IPS-18c (cell line): ENCODE results near the gene KCNK16.

Experiments used
- H3K4me3 ChIP-seq: 2 replicates; pipeline ENCODE4 v1.7.0; 2013; ENCODE audit warnings: low read depth, mild to moderate bottlenecking, low read length, moderate library complexity; ENCODE audit not compliant: insufficient read depth
- H3K9me3 ChIP-seq: one replicate; pipeline ENCODE4 v1.6.1; 2013; ENCODE audit warnings: mild to moderate bottlenecking, low read length, moderate library complexity; ENCODE audit not compliant: control insufficient read depth, insufficient read depth

The KCNK16 gene

DNA sequence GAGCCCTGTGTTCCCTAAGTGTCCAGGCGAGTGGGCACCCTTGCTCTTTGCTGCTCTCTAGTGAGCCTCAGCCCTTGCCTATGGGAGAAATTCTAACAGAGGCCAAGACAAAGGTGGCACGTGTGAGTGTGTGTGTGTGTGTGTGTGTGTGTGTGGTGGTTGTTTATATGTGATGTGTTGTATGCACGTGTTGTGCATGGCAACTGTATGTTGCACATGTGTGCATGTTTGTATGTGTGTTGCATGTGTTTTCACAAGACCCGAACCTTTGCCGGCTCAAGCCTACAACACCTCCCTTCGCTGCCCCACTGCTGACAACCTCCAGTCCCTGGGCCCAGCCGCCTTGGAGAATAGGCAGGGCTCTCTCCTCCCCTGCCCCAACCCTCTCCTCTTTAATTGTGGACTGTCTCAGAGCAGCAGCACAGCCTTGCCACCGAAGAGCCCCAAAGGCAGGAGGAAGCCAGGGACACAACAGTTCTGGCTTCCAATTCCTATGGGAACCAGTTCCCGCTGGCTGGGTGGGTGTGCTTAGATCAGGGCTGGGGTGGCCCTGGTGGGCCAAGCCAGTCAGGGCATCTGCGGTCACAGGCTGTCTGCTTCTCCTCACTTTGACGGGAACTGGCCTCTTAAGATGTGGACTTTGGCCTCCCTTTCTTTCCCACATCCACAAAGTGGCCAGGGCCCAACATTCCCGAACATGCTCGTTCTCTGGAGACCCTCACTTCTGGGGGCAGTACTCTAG is 2.7 kb downstream of the KCNK16 start:
- no peak overlapping the region for H3K4me3 ChIP-seq

DNA sequence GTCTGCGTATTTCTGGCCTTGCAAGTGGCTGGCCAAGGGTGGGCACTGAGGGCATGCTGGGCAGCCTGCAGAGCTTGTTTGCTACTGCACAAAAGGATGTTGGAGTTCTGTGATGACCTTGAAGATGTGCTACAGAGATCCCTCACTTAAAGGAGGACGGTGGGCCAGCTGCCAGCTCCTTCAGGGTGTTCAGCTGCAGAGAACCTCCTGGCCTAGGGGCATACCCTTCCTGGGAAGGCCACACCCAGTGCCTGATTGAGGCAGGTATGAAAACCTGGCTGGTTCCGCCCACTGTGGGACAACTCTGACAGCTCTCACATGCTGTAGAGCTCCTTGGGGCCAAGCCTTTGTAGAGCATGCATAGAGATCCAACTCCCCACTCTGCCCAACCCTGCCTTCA is 5.2 kb downstream of the KCNK16 start:
- Histone ChIP-seq H3K4me3 (no peak overlapping the region), H3K9me3 (no peaks in the 10 kb centered on the region)

More for the DNA sequence above, 2.7 kb downstream of the KCNK16 start:
- H3K9me3 ChIP-seq = no peaks in the 10 kb centered on the region

DNA sequence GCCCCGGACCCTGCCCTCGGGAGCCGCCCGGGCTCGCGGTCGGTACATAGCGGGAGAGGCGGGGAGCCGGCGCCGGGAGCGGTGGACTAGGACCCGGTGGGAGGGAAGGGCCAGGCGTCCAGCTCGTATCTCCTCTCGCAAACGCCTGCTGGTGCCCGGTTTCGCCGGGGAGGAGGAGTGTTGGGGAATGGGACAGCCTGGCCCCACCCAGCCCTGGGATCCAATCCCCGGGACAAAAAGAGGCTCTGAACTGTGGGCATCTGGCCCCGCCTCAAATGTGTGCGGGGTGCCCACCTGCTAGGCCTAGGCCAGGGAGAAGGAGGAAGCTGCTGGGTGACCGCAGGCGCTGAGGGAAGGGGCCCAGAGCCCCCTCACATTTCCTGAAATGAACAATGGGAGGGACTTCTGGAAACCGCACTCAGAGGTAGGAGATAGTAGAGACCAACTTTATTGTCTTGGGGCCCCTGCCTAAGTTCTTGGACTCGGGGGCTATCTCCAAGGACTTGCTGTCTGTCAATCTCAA is 8.2 kb downstream of the KCNK16 start, which contains the start of gene KCNK17:
Gene KCNK17 (minus strand): TSS at position 147 of the 523 bp plus-strand sequence. CDS start 99 bp downstream, at position 48.
- Histone ChIP-seq H3K4me3 (peak within 1 kb of the TSS; percentile 63), H3K9me3 (no peaks in the 10 kb centered on the region)

DNA sequence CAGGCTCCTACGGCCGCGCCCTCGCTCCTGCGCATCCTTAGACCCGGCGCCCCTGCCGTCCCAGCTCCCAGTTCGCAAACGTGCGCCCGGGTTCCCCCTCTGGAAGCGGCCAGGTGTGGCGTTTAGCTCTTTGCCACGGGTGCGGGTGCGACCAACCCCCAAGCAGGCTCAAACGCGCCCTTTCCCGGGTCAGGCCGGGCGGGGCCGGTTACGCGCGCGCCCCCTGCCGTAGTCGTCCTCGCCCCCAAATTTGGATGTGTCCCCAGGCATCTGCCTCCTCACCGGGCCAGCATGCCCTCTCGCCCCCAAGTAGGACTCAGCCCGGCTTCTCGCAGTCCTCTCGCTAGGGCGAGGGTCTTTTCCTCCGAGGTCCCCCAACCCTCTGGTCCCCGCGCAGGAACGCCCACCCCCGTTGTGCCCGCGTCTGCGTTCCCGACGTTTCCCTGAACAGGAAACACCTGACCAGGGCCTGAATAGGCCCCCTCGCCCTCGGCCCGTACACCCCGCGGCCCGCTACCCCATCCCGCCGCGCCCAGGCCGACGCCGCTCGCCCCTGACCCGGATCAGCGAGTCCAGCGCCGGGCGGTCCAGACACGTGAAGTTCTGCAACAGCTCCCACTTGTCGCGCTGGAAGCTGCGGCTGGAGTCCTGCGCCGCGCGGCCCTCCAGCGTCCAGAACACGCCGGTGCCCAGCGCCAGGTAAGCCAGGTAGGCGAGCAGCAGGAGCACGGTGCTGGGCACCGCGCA is 8.8 kb downstream of the KCNK16 start:
- Histone ChIP-seq H3K9me3 (no peaks in the 10 kb centered on the region), H3K4me3 (peak overlapping the region; percentile 63)

DNA sequence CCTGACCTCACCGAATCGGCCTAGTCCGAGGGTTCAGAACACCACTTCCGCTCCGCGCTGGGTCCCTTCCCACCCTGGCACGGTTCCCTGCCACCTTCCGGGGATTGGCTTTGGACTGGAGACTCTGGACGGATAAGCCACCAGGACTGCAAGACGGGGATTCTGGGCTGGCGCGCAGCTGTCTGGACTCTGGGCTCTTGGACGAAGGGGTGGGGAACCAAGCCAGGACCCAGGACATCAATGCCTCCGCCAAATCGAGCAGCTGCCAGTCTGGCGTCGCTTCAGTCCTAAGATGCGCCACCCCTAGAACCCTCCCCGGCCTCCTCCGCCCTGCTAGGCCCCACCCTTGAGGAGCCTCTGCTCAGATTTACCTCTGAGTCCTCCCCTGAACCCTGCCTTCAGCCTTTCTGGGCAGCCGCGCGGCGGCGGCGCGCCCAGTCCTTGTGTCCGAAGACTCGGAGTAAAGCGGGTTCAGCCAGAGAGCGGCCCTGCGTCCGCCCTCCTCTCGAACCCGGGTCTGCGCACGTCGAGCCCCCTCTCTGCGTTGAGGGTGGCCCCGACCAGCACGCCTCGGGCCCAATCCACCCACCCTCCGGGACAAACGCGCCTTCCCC is 9.5 kb downstream of the KCNK16 start:
- Histone ChIP-seq H3K9me3 (no peaks in the 10 kb centered on the region), H3K4me3 (peak overlapping the region; percentile 63)

DNA sequence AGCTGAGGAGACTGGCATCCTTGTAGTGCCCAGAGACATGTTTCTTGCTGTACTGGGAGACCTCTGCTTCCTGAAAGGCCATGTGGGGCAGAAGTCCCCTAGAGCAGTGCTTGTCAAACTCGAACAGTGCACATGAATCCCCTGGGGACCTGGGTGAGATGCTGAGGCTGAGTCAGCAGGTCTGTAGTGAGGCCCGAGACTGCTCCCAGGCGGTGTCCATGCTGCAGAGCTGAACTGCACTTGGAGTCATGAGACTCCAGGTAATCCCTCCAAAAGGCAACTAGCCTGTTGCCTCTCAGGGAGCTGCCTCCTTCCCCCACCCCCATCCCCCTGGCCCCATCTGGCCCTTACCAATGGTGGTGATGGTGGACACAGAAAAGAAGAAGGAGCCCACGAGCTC is 12.0 kb downstream of the KCNK16 start:
- Histone ChIP-seq H3K4me3 (no peak overlapping the region), H3K9me3 (no peaks in the 10 kb centered on the region)

DNA sequence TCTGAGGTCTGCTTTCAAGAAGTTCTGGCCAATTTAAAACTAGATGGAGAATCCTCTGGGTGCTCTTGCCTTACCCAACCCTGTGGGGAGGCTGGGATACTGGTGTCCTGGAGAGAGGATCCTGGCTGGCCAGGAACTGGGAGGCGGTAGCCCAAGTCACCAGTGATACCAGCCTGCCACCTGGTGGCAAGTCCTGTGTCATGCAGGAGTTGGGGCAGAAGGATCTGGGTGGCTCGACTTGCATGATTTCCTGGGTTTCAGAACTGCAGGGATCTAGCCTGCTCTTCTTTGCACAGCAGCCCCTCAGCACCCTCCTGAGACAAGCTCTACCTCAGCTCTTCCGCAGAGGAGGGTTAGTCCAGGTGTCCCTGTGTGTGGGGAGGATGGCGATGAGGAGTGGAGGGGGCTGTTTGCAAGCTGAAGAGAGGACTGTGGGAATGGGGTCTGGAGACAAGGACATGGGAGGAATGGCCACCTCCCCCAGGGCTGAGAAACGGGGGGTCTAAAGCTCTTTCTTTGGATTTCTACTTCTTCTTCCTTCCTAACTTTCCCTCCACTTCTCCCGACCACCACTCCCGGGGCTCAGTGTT is 12.5 kb downstream of the KCNK16 start:
- Histone ChIP-seq H3K4me3 (no peak overlapping the region), H3K9me3 (no peaks in the 10 kb centered on the region)

DNA sequence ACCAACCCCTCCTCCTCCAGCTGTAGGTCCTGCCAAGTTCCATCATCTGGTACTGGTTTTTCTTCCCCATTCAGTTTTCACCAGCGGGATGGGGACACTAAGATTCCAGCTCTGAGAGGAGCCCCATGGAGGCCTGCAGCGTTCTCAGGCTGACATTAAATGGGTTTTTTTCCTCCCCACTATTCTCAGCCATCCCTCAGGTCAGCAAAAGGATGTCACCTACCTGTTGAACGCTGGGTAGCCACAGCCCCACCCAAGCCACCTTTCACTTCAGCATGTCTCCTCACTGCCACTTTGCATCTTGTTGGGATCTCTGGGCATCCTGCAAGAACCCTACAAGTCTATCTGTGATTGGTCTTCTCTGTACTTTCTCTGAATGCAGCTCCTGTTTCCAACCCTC is 15.0 kb downstream of the KCNK16 start:
- H3K9me3 ChIP-seq = peaks cover 2% of the 10 kb centered on the region
- no peak overlapping the region for H3K4me3 ChIP-seq

DNA sequence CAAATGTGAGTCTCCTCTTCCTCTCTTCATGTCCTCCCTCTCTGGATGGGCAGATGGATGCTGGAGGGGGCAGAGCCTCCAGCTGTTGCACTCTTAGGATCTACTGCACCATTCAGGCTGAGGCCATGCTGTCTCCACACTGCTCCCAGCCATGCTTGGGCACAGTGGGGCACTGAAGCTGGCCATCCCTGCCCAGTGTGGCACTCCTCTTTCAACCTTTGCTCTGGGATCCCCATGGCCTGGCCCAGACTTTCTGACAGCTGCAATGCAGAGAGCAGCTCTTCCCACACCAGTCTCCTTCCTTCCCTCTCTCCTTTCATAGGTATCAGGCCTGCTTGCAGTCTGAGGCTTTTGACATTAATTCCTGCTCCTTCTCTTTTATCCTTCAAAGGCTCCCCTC is 17.6 kb downstream of the KCNK16 start:
- no peak overlapping the region for H3K4me3 ChIP-seq
- peaks cover 2% of the 10 kb centered on the region for H3K9me3 ChIP-seq

DNA sequence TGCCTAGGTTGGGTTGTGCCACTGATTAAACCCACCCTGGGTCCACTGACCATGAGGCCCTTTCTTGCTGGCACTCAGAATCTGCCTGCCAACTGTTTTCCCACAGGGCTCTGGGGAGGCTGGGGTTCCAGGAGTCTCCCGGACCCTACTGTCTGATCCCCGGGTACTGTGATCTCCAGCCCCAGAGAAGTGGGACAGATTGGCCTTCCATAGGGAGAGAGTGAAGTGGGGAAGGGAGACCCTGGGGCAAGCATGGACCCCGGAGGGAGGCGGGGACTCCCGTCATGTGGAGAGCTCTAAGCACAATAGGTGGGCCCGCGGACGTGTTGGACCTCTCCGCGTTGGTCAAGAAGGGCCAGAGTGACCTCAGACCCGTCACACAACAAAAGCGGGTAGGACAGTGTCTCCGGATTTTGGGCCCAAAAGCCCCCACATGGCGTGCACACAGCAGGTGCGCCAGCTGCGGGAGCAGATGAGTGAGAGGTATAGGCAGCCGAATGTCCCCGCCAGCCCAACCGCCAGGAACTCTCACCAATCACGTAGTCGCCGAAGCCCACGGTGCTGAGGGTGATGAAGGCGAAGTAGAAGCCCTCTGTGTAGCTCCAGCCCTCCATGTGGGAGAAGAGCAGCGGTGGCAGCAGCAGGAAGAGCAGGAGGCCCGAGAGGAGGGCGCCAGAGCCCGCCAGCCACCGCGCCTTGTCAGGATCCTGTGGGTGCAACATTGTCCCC is 18.9 kb downstream of the KCNK16 start:
- H3K4me3 ChIP-seq = no peak overlapping the region
- peaks cover 2% of the 10 kb centered on the region for H3K9me3 ChIP-seq

DNA sequence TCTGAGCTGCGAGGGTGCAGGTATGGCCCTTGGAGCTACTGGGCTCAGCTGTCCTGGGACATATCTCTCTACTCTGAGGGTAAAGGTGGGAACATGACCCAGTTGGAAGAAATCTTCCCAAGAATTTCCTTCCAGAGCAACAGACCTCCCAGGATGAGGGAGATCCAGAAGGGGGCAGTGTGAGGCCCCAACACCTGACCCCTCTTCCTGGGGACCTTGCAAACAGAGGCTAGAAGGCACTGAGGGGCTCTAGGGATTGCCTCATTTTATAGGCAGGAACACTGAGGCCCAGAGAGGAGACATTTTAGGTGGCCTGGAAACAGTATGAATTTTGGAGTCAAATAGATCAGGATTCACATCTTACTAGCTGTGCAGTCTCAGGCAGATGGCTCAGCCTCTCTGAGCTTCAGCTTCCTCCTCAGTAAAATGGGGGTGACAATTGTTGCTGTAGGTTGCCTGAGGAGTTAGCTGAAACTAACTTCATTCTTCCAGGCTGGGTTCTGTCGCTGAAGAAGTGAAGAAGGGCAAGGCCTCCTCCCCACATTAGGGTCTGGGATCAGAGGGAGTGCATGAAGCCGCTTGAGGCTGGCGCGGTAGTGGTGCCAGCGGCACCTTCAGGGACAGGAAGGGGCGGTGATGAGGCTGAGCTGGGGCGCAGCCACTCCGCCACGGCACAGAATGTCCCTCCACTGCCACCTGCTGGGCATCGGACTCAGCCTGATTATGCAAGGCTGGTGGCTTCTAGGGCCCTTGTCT is 19.7 kb downstream of the KCNK16 start:
- Histone ChIP-seq H3K4me3 (no peak overlapping the region), H3K9me3 (peaks cover 2% of the 10 kb centered on the region)

DNA sequence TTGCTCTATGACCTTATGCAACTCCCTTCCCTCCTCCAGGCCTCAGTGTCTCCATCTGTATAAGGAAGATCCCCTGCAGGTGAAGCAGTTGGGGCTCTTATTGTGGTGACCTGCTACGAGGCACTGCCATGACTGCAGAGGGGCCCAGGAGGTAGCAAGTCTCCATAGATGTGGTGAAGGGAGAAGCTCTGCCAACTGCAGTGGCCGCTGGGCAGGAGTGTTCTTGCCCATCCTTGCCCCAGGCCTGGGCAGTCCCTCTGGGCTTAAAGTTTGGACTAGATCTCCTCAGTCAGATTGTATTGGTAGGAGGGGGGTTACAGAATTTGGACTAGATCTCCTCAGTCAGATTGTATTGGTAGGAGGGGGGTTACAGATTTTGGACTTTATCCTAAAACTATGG is 20.5 kb downstream of the KCNK16 start:
- no peak overlapping the region for H3K4me3 ChIP-seq
- peaks cover 2% of the 10 kb centered on the region for H3K9me3 ChIP-seq

DNA sequence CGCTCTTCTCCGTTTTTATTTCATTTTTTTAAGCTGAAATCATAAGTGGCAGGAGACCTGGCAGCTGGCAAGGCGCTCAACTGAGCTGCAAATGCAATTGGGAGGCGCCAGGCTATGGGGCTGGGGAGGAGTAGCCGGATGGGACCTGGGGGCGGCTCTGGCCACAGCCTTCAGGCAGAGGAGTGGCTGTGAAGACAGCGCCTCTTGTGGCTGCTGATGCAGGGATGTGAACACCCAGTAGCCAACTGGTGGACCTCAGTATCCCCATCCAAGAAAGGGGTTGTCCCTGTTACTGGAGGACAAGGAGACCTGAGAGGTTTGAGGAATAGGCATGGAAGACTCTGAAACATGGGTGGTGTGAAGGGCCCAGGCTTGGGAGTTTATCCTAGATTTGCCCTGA is 20.9 kb downstream of the KCNK16 start:
- Histone ChIP-seq H3K9me3 (peaks cover 2% of the 10 kb centered on the region), H3K4me3 (no peak overlapping the region)

DNA sequence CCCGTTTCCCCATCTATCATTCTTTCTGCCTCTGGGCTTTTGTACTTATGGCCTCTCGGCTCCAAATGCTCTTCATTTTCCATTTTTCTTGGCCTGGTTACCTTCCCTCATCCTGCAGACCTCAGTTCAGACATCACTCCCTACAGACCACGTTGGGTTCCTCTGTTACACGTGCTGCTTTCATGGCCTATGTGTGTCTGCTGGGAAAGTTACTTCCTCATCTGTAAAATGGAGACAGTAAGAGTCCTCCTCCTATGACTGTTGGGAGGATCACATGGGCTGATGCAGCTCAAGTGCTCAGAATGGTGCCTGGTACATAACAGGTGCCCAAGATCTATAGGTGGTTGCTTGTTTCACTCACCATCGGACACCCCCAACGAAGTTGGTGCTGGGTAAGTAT is 21.8 kb downstream of the KCNK16 start:
- Histone ChIP-seq H3K9me3 (peaks cover 2% of the 10 kb centered on the region), H3K4me3 (no peak overlapping the region)

DNA sequence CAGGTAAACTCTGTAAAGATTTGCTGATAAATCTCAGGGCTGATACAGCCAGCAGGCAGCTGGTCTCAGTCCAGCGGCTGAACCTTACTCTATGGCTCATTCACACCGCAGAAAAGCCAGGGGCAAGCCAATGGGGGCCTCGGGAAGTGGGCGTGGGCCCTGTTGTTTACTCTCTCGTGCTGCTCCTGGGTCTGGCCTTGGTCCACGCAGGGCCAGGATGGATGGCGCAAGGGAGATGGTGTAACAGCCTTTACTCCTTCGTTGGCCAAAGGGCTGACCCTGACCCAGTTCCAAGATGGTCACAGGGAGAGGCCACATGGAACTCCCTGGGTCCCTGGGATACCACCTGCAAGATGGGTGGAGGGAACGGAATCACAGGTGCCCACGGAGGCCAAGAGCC is 24.4 kb downstream of the KCNK16 start:
- no peak overlapping the region for H3K4me3 ChIP-seq
- H3K9me3 ChIP-seq = no peaks in the 10 kb centered on the region
